Mucosa of descending colon (tissue), 3 donors: Measurements from ENCODE around the gene SLC11A1. TPM values are rescaled to one million over a fixed set of nuclear protein-coding genes. Genes with fewer than 3 reads are reported as not detected.

ENCODE experiments used
- ATAC-seq: fragments of 200-7000 bp; cut with Tn5 transposase; one replicate; pipeline ENCODE4 v1.9.1; 2020; ENCODE audit warnings: mild to moderate bottlenecking, moderate library complexity
- DNase-seq, 3 donors: peaks; one replicate each; pipeline ENCODE4 v3.0.0-alpha.2; 2020
- H3K36me3 ChIP-seq: fragments of 200-600 bp; one replicate; pipeline ENCODE4 v1.8.0; 2021; ENCODE audit warnings: low read depth, mild to moderate bottlenecking
- H3K4me1 ChIP-seq: fragments of 200-600 bp; one replicate; pipeline ENCODE4 v1.8.0; 2021; ENCODE audit warnings: low read depth, mild to moderate bottlenecking
- H3K4me3 ChIP-seq: fragments of 200-600 bp; one replicate; pipeline ENCODE4 v1.8.0; 2021; ENCODE audit warnings: mild to moderate bottlenecking
- H3K9me3 ChIP-seq: fragments of 200-600 bp; one replicate; pipeline ENCODE4 v1.8.0; 2021; ENCODE audit warnings: mild to moderate bottlenecking
- intact Hi-C, 2 donors: fragments of 100-400 bp; cut with DNase I in 1 of 2; cut with micrococcal nuclease in 1 of 2; formaldehyde crosslinking; loops; one replicate each; pipeline versions ENCODE4 v1.11.0 to v1.11.1; 2022; cut with DNase I, micrococcal nuclease
- total RNA-seq, 3 donors: library from RNA; stranded (reverse); fragmentation: NEBNext Ultra II Directional in 2 of 3; extraction: Animal tissue kit (Norgen Biotek cat#: 25700) in 2 of 3; gene quantifications; one replicate each; pipeline versions ENCODE4 v1.2.1 to v1.2.4, GENCODE V29; 2021 to 2023
- TF ChIP-seq, protein P1 (sequence below): fragments of 200-600 bp; IDR thresholded peaks from one replicate; pipeline ENCODE4 v1.8.0; 2022; ENCODE audit warnings: antibody characterized with exemption, mild to moderate bottlenecking
- donor health status: DM: no; HTN: no; CAD: no; lungs with moderate emphysema.
- donor health status: DM: no; HTN: no; CAD: no.
- donor health status: DM: no; HTN: yes; CAD: no.

SLC11A1 gene
- total RNA-seq, 3 donors from 2014 or later = 1.2 to 7.8 (median 5.3) TPM

DNA sequence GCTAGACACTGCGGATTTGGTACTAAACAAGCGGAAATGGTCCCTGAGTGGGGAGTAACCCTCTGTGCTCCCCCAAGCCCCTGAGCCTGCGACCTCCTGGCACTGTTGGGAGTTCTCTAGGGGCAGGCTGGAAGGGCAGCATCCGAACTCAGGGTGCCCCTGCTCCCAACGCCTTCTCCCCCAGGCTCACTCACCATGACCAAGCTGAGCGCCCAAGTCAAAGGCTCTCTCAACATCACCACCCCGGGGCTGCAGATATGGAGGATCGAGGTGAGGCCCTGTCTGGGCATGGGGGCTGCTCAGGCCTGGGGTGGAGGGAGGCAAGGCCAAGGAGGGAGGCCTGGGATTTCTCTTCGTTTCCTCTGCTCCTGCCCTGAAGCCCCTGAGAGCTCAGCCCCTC, 41.5 kb downstream of the SLC11A1 start:
- intact Hi-C loops = no loop called here
- ATAC-seq = no peak
- no peak overlapping the region for H3K4me3 ChIP-seq
- H3K4me1 ChIP-seq = peaks cover under 1% of the 10 kb centered on the region
- DNase-seq = peak in 1 of 3 donors; percentile 29
- no peaks in the 10 kb centered on the region for H3K9me3 ChIP-seq
- TF ChIP-seq, protein P1, sequence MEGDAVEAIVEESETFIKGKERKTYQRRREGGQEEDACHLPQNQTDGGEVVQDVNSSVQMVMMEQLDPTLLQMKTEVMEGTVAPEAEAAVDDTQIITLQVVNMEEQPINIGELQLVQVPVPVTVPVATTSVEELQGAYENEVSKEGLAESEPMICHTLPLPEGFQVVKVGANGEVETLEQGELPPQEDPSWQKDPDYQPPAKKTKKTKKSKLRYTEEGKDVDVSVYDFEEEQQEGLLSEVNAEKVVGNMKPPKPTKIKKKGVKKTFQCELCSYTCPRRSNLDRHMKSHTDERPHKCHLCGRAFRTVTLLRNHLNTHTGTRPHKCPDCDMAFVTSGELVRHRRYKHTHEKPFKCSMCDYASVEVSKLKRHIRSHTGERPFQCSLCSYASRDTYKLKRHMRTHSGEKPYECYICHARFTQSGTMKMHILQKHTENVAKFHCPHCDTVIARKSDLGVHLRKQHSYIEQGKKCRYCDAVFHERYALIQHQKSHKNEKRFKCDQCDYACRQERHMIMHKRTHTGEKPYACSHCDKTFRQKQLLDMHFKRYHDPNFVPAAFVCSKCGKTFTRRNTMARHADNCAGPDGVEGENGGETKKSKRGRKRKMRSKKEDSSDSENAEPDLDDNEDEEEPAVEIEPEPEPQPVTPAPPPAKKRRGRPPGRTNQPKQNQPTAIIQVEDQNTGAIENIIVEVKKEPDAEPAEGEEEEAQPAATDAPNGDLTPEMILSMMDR = no peak
- no peaks in the 10 kb centered on the region for H3K36me3 ChIP-seq

DNA sequence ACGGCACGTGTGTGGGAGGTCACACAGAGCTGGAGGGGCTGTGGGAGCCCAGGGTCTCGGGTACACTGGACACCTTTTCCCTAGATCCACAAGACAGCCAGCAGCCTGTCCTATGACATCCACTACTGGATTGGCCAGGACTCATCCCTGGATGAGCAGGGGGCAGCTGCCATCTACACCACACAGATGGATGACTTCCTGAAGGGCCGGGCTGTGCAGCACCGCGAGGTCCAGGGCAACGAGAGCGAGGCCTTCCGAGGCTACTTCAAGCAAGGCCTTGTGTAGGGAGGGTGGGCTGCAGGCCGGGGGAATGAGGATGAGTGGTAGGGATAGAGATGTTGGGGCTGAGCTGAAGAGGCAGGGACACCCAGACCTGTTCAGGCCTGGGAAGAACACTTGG, 43.5 kb downstream of the SLC11A1 start:
- Histone ChIP-seq H3K36me3 (no peaks in the 10 kb centered on the region), H3K4me1 (no peaks in the 10 kb centered on the region), H3K4me3 (no peak overlapping the region), H3K9me3 (no peaks in the 10 kb centered on the region)
- intact Hi-C loops = no loop called here
- TF ChIP-seq, protein P1 = no peak
- ATAC-seq (no peak), DNase-seq (peak in 1 of 3 donors; percentile 32)

DNA sequence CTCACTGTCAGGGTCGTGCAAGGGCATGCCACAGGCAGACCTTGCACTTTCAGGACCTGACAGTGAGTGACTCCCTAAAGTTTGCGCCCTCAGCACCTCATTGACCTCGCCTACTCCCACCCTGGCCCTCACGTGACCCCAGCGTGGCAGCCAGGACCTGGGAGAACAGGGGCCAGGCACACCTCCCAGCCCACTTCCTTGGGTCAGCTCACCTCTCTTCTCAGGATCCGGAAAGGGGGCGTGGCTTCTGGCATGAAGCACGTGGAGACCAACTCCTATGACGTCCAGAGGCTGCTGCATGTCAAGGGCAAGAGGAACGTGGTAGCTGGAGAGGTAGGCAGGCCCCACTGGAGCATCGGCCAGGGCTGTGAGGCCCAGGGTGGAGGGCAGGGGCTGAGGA, 45.7 kb downstream of the SLC11A1 start:
- ATAC-seq (no peak), DNase-seq (peak in 2 of 3 donors; percentile 15 to 38)
- intact Hi-C loops = no loop called here
- Histone ChIP-seq H3K36me3 (no peaks in the 10 kb centered on the region), H3K9me3 (no peaks in the 10 kb centered on the region), H3K4me3 (no peak overlapping the region), H3K4me1 (no peaks in the 10 kb centered on the region)
- TF ChIP-seq, protein P1 = no peak

DNA sequence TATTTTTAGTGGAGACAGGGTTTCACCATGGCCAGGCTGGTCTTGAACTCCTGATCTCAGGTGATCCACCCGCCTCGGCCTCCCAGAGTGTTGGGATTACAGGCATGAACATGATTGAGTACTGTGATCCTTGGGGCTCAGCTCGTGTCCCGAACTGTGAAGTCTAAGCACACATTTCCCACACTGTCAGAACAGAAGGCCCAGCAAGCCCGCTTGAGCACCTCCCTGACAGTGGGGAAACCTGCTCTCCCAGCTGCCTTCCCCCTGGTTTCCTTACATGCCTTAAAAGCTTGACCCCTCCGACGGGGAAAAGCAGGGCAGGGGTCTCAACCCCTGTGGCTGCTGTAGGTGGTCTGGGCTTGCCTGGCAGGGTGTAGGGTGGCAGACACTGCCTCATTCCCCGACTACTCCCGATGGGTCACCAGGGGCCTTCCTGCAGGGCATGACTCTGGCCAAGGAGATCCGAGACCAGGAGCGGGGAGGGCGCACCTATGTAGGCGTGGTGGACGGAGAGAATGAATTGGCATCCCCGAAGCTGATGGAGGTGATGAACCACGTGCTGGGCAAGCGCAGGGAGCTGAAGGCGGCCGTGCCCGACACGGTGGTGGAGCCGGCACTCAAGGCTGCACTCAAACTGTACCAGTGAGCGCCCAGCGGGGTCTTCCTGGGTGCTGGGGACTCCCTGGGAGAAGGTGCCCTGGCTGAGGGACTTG, 46.9 kb downstream of the SLC11A1 start:
- no peak overlapping the region for H3K4me3 ChIP-seq
- ATAC-seq = no peak
- intact Hi-C loops = no loop called here
- H3K4me1 ChIP-seq = no peaks in the 10 kb centered on the region
- H3K9me3 ChIP-seq = no peaks in the 10 kb centered on the region
- peak in 1 of 3 donors; percentile 24 for DNase-seq
- no peaks in the 10 kb centered on the region for H3K36me3 ChIP-seq
- TF ChIP-seq, protein P1 = no peak

DNA sequence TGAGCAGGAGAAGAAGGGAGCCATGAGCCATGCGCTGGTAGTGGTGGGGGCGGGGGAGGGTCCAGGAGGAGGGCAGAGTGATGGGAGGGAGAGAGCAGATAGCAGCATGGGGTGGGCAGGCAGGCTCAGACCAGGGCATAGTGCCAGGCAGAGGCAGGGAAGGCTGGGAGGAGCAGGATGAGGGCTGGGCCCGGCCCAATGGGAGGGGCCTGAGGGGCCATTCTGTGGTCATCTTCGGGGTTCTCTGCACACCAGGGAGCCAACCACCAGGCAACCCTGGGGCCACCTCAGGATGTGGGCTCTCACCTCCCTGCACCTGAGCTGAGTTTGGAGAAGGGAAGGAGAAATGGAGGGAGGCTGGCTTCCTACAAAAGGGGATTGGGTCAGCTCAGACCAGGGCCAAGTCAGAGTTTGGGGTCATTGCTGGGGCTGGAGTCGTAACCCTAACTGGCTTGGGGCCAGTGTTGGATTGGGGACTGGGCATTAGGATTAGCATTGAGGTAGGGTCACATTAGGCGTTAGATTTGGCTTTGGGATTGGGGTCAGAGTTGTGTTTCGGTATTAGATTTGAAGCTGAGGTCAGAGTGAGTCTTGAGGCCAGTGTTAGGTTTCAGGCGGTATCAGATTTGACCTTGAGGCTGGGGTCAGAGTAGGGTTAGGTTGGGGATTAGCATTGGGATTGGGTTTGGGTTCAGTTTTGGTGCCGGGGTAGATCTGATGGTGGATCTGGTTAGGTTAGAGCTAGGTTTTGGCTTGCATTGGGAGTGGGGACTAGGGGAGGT, 48.0 kb downstream of the SLC11A1 start:
- ATAC-seq (peak; percentile 6), DNase-seq (peak in 1 of 3 donors; percentile 28)
- H3K4me1 ChIP-seq = no peaks in the 10 kb centered on the region
- TF ChIP-seq, protein P1 = no peak
- intact Hi-C loops = no loop called here
- H3K9me3 ChIP-seq = no peaks in the 10 kb centered on the region
- H3K4me3 ChIP-seq = no peak overlapping the region
- H3K36me3 ChIP-seq = peaks cover 2% of the 10 kb centered on the region
